Measurements from ENCODE around the gene ANOS1. TPM values are rescaled to one million over a fixed set of nuclear protein-coding genes. Genes with fewer than 3 reads are reported as not detected.

Gene ANOS1
- total and polyA plus RNA-seq, 2 of the 13 experiments (the other 11 are each of a cell fraction or from before 2014, with no cell fraction given): not detected

DNA sequence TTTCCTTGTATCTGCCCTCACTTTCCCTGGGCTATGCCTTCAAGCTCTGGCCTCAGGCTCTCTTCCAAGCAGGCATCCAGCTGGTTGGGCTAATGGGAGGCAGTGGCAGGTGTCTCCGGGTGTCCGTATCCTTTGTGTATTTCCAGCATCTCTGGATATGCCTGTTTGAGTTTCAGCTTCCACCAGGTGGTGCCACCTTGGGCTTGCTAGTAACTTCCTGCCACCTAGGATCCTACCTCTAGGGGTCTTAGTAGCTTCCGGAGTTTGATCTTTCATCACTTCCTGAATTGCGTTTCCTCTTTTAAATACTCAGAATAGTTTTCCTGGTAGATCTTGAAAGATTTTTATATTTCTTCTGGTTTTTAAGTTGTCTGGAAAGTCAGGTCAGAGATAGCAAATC is 23.2 kb upstream of the ANOS1 start:
- H3K27me3 ChIP-seq (ENCODE audit: control insufficient read depth in 1 of 2, insufficient read depth in 2 of 2, low read length in 2 of 2): no peaks in the 10 kb centered on the region
- in situ Hi-C loops (cut with HindIII; ENCODE audit: extremely low pct_ligation_motif_present, low pct_unique_long_range_greater_than_20kb): no loop called here

More for the DNA sequence above, 23.2 kb upstream of the ANOS1 start:
- no peak overlapping the region for H3K27ac ChIP-seq (ENCODE audit: extremely low read length, insufficient read depth, low read length)
- H3K4me1 ChIP-seq (ENCODE audit: insufficient read depth, low read length): no peaks in the 10 kb centered on the region
- H3K9me3 ChIP-seq (ENCODE audit: low read length): no peaks in the 10 kb centered on the region
- H3K4me3 ChIP-seq (replicated peaks in 1 of 3; ENCODE audit: insufficient read depth in 1 of 3, low read depth in 2 of 3, low read length in 3 of 3): no peak overlapping the region
- H3K9ac ChIP-seq (ENCODE audit: insufficient read depth, low read depth, low read length): no peak overlapping the region
- ChIA-PET CTCF (ENCODE audit: low intra/inter-chr PET ratio, low total read pairs) (no interaction called here), POLR2A (no interaction called here)
- DNase-seq (ENCODE audit: low spot score) (no peak), FAIRE-seq (no peak), ATAC-seq (no peak)
- no peak overlapping the region for H3K4me2 ChIP-seq (ENCODE audit: low read depth, low read length)
- H4K20me1 ChIP-seq (ENCODE audit: insufficient read depth, low read length): no peaks in the 10 kb centered on the region
- BruUV-seq (replicated peaks): no TSS peak
- H3K36me3 ChIP-seq (replicated peaks in 1 of 2; ENCODE audit: control insufficient read depth in 1 of 2, insufficient read depth in 2 of 2, low read length in 2 of 2): no peaks in the 10 kb centered on the region
- TF ChIP-seq, protein P1, sequence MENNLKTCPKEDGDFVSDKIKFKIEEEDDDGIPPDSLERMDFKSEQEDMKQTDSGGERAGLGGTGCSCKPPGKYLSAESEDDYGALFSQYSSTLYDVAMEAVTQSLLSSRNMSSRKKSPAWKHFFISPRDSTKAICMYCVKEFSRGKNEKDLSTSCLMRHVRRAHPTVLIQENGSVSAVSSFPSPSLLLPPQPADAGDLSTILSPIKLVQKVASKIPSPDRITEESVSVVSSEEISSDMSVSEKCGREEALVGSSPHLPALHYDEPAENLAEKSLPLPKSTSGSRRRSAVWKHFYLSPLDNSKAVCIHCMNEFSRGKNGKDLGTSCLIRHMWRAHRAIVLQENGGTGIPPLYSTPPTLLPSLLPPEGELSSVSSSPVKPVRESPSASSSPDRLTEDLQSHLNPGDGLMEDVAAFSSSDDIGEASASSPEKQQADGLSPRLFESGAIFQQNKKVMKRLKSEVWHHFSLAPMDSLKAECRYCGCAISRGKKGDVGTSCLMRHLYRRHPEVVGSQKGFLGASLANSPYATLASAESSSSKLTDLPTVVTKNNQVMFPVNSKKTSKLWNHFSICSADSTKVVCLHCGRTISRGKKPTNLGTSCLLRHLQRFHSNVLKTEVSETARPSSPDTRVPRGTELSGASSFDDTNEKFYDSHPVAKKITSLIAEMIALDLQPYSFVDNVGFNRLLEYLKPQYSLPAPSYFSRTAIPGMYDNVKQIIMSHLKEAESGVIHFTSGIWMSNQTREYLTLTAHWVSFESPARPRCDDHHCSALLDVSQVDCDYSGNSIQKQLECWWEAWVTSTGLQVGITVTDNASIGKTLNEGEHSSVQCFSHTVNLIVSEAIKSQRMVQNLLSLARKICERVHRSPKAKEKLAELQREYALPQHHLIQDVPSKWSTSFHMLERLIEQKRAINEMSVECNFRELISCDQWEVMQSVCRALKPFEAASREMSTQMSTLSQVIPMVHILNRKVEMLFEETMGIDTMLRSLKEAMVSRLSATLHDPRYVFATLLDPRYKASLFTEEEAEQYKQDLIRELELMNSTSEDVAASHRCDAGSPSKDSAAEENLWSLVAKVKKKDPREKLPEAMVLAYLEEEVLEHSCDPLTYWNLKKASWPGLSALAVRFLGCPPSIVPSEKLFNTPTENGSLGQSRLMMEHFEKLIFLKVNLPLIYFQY (CRISPR knock-in tag; IDR thresholded peaks at IDR 0.05; ENCODE audit: borderline replicate concordance): no peak
- no peak for TF ChIP-seq ZKSCAN1 (IDR thresholded peaks at IDR 0.05; ENCODE audit: low read length)
- TF ChIP-seq BRCA1 (CRISPR knock-in tag; IDR thresholded peaks at IDR 0.05): no peak
- TF ChIP-seq, protein P2, sequence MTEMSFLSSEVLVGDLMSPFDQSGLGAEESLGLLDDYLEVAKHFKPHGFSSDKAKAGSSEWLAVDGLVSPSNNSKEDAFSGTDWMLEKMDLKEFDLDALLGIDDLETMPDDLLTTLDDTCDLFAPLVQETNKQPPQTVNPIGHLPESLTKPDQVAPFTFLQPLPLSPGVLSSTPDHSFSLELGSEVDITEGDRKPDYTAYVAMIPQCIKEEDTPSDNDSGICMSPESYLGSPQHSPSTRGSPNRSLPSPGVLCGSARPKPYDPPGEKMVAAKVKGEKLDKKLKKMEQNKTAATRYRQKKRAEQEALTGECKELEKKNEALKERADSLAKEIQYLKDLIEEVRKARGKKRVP (CRISPR knock-in tag; IDR thresholded peaks at IDR 0.05): no peak
- TF ChIP-seq, protein P3, sequence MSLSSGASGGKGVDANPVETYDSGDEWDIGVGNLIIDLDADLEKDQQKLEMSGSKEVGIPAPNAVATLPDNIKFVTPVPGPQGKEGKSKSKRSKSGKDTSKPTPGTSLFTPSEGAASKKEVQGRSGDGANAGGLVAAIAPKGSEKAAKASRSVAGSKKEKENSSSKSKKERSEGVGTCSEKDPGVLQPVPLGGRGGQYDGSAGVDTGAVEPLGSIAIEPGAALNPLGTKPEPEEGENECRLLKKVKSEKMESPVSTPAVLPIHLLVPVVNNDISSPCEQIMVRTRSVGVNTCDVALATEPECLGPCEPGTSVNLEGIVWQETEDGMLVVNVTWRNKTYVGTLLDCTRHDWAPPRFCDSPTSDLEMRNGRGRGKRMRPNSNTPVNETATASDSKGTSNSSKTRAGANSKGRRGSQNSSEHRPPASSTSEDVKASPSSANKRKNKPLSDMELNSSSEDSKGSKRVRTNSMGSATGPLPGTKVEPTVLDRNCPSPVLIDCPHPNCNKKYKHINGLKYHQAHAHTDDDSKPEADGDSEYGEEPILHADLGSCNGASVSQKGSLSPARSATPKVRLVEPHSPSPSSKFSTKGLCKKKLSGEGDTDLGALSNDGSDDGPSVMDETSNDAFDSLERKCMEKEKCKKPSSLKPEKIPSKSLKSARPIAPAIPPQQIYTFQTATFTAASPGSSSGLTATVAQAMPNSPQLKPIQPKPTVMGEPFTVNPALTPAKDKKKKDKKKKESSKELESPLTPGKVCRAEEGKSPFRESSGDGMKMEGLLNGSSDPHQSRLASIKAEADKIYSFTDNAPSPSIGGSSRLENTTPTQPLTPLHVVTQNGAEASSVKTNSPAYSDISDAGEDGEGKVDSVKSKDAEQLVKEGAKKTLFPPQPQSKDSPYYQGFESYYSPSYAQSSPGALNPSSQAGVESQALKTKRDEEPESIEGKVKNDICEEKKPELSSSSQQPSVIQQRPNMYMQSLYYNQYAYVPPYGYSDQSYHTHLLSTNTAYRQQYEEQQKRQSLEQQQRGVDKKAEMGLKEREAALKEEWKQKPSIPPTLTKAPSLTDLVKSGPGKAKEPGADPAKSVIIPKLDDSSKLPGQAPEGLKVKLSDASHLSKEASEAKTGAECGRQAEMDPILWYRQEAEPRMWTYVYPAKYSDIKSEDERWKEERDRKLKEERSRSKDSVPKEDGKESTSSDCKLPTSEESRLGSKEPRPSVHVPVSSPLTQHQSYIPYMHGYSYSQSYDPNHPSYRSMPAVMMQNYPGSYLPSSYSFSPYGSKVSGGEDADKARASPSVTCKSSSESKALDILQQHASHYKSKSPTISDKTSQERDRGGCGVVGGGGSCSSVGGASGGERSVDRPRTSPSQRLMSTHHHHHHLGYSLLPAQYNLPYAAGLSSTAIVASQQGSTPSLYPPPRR (CRISPR knock-in tag; IDR thresholded peaks at IDR 0.05; ENCODE audit: borderline replicate concordance): no peak
- no peak for TF ChIP-seq MEIS1 (CRISPR knock-in tag; IDR thresholded peaks at IDR 0.05; ENCODE audit: borderline replicate concordance)
- TF ChIP-seq GABPA (IDR thresholded peaks at IDR 0.05; ENCODE audit: low read depth, low read length): peak; percentile 25; the same call in 1 of the 2 replicates
- peak; percentile 76 for TF ChIP-seq GABPA (CRISPR knock-in tag; IDR thresholded peaks at IDR 0.05; ENCODE audit: low read depth)
- WGBS (ENCODE audit: low lambda C conversion rate): 11% methylated on average over 3 of the region's 4 CpGs
- no peak overlapping the region for H2AFZ ChIP-seq (ENCODE audit: low read length)
- intact Hi-C loops (cut with micrococcal nuclease; ENCODE audit: unreplicated experiment): no loop called here
- no peaks in the 10 kb centered on the region for H3K79me2 ChIP-seq (ENCODE audit: insufficient read depth, low read length)

Measured in HepG2 (cell line).